ENCODE measurements around the gene IGFBP1.

Gene IGFBP1

GRCh38 chr7:45876519-45876918 is 11.8 kb upstream of the IGFBP1 start:
- H3K36me3 ChIP-seq (ENCODE audit: control insufficient read depth, insufficient read depth, low read length), result no peaks in the 10 kb centered on the region
- no peaks in the 10 kb centered on the region for H3K4me1 ChIP-seq
- H3K27ac ChIP-seq, result no peak overlapping the region
- H3K4me2 ChIP-seq (ENCODE audit: low read length), result no peak overlapping the region
- no peak for TF ChIP-seq CTCF (IDR thresholded peaks at IDR 0.05)
- no peaks in the 10 kb centered on the region for H3K79me2 ChIP-seq
- no peaks in the 10 kb centered on the region for H3K27me3 ChIP-seq (ENCODE audit: control insufficient read depth, insufficient read depth, low read length)
- no peak overlapping the region for H2AFZ ChIP-seq
- no peaks in the 10 kb centered on the region for H3K9me3 ChIP-seq (ENCODE audit: control insufficient read depth, low read length)
- no peak overlapping the region for H3K9ac ChIP-seq
- no peak overlapping the region for H3K4me3 ChIP-seq (ENCODE audit: low read depth, low read length)

- Histone ChIP-seq H3K79me2 (no peaks in the 10 kb centered on the region), H3K4me1 (no peaks in the 10 kb centered on the region), H3K4me2 (ENCODE audit: low read length) (no peak overlapping the region), H3K9me3 (ENCODE audit: control insufficient read depth, low read length) (no peaks in the 10 kb centered on the region), H2AFZ (no peak overlapping the region), H3K4me3 (ENCODE audit: low read depth, low read length) (no peak overlapping the region), H3K27me3 (ENCODE audit: control insufficient read depth, insufficient read depth, low read length) (no peaks in the 10 kb centered on the region), H3K36me3 (ENCODE audit: control insufficient read depth, insufficient read depth, low read length) (no peaks in the 10 kb centered on the region), H3K9ac (no peak overlapping the region), H3K27ac (no peak overlapping the region)
- no peak for TF ChIP-seq CTCF (IDR thresholded peaks at IDR 0.05)
These were observed 9.7 kb upstream of the IGFBP1 start for GRCh38 chr7:45878457-45879144.

- no peak overlapping the region for H2AFZ ChIP-seq
- H3K9ac ChIP-seq, result no peak overlapping the region
- no peak overlapping the region for H3K27ac ChIP-seq
- H3K4me2 ChIP-seq (ENCODE audit: low read length), result no peak overlapping the region
- no peaks in the 10 kb centered on the region for H3K27me3 ChIP-seq (ENCODE audit: control insufficient read depth, insufficient read depth, low read length)
- no peaks in the 10 kb centered on the region for H3K79me2 ChIP-seq
- no peaks in the 10 kb centered on the region for H3K9me3 ChIP-seq (ENCODE audit: control insufficient read depth, low read length)
- no peak for TF ChIP-seq CTCF (IDR thresholded peaks at IDR 0.05)
- no peak overlapping the region for H3K4me3 ChIP-seq (ENCODE audit: low read depth, low read length)
- no peaks in the 10 kb centered on the region for H3K36me3 ChIP-seq (ENCODE audit: control insufficient read depth, insufficient read depth, low read length)
- H3K4me1 ChIP-seq, result no peaks in the 10 kb centered on the region
These were observed 7.8 kb upstream of the IGFBP1 start for GRCh38 chr7:45880433-45880860.

- TF ChIP-seq CTCF (IDR thresholded peaks at IDR 0.05), result no peak
- H3K4me3 ChIP-seq (ENCODE audit: low read depth, low read length), result no peak overlapping the region
- H3K27ac ChIP-seq, result no peak overlapping the region
- H2AFZ ChIP-seq, result no peak overlapping the region
- no peaks in the 10 kb centered on the region for H3K27me3 ChIP-seq (ENCODE audit: control insufficient read depth, insufficient read depth, low read length)
- no peak overlapping the region for H3K9ac ChIP-seq
- no peak overlapping the region for H3K4me2 ChIP-seq (ENCODE audit: low read length)
- H3K79me2 ChIP-seq, result no peaks in the 10 kb centered on the region
- no peaks in the 10 kb centered on the region for H3K9me3 ChIP-seq (ENCODE audit: control insufficient read depth, low read length)
- H3K4me1 ChIP-seq, result no peaks in the 10 kb centered on the region
- no peaks in the 10 kb centered on the region for H3K36me3 ChIP-seq (ENCODE audit: control insufficient read depth, insufficient read depth, low read length)
These were observed 7.0 kb upstream of the IGFBP1 start for GRCh38 chr7:45881280-45881758.
